ENCODE results near the gene RFPL3.

DNA sequence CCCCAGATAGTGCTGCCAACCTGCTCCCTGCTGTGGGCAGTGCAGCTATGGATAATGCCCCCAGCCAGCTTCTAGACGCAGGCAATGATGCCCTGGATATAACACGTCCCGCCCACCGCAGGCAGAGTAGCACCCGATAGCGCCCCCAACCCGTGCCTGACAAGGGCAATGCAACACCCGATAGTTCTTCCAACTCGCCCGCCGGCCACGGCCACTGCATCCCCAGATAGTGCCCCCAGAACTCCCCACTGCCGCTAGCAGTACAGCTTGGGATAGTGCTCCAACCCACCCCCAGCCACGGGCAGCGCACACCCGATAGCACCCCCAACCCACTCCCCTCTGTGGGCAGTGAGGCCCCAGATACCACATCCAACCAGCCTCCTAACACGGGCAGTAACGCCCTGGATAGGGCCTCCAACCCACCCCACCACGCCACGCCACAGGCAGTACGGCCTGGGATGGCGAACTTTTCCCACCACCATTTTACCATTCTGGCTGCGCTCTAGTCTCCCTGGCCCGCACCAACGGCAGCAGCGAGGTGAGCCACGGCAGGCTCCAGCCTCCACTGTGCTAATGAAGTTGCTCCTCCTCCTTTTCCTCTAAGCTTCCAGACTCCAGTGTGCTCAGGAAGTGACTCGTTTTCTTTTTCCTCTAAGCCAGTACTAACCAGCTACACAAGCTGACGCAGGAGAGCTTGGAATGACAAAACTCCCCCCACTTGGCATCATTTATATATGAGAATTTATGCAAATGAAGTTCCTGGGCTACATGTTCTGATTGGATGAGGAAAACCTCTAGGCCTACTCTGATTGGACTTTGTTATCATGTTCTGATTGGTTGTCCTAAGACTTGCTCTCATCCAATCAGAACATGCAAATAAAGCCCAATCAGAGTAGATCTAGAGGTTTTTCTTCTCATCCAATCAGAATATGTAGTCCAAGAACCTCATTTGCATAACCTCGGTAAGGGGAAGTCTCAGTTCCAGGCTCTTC is 3.0 kb upstream of the RFPL3 start:
- no peak for TF ChIP-seq EZH2 (IDR thresholded peaks at IDR 0.05)
- no peak for TF ChIP-seq POLR2AphosphoS5 (IDR thresholded peaks at IDR 0.05; ENCODE audit: borderline replicate concordance, low read depth, low read length)
- no peak for TF ChIP-seq FOXP2 (optimal IDR thresholded peaks at IDR 0.05; ENCODE audit: control extremely low read depth, extremely low read length, insufficient read depth)
